Hepatocyte (in vitro differentiated cells): Measurements from ENCODE around the gene SIGLEC10.

ENCODE experiments used
- CTCF ChIP-seq: fragments of 200-600 bp; sonication (generic); IDR thresholded peaks from 2 replicates; pipeline ENCODE4 v1.5.1; 2016; ENCODE audit warnings: antibody characterized with exemption, mild to moderate bottlenecking; ENCODE audit not compliant: poor library complexity
- EZH2 ChIP-seq: fragments of 200-600 bp; sonication (generic); IDR thresholded peaks from 2 replicates; pipeline ENCODE4 v1.6.1; 2016; ENCODE audit warnings: antibody characterized with exemption, mild to moderate bottlenecking, borderline replicate concordance
- EZH2phosphoT487 ChIP-seq: fragments of 200-600 bp; sonication (generic); IDR thresholded peaks from one replicate; pipeline ENCODE4 v1.6.1; 2018; ENCODE audit warnings: antibody characterized with exemption, mild to moderate bottlenecking, low read depth, moderate library complexity; ENCODE audit not compliant: unreplicated experiment, severe bottlenecking

GRCh38 chr19:51421229-51422052 lies 4.0 kb upstream of the SIGLEC10 start:
- TF ChIP-seq EZH2phosphoT487: no peak
- TF ChIP-seq CTCF: no peak
- no peak for TF ChIP-seq EZH2
